Measurements from ENCODE around the gene BIRC2. TPM values are rescaled to one million over a fixed set of nuclear protein-coding genes. Genes with fewer than 3 reads are reported as not detected.

The BIRC2 gene
- total RNA-seq, 2 experiments from 2014 or later = 26.6 to 26.9 TPM

DNA sequence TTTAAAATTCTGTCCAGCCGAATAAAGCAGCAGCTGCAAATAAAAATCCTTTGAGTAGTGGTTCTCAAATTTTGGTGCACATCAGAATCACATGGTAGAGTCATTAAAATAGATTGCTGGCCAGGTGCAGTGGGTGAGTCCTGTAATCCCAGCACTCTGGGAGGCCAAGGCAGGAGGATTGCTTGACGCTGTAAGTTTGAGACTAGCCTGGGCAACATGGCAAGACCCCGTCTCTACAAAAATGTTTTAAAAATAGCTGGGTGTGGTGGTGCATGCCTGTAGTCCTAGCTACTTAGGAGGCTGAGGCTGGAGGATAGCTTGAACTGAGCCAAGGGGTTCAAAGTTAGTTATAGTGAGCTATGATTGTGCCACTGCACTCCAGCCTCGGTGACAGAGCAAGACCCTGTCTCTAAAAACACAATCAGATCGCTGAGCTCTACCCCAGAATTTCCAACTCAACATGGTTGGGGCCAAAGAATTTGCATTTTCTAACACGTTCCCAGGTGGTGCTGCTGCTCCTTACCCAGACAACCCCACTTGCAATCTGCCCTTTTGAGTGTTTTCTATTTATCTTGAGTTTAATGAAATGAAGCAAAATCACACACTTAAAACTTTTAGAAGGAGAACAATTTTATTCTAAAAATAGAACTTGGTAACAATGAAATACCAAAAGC is 48.8 kb downstream of the BIRC2 start:
- Mint-ChIP-seq H3K4me1 (ENCODE audit: low read depth) (peaks cover 38% of the 10 kb centered on the region), H3K4me3 (no peak overlapping the region), H3K27ac (no peak overlapping the region), H3K9me3 (no peaks in the 10 kb centered on the region), H3K27me3 (ENCODE audit: low read depth) (no peaks in the 10 kb centered on the region), H3K36me3 (ENCODE audit: low read depth) (peaks cover 32% of the 10 kb centered on the region)
- DNase-seq = no peak
- intact Hi-C loops (cut with micrococcal nuclease) = loop anchor here (1.0 kb wide), 10 partner anchors 21 to 632 kb away; partner anchors contain the start of gene BIRC2
- CTCF ChIA-PET = interaction anchor here (0.8 to 8.3 kb wide), 4 partner anchors 39 to 100 kb away, joined by 3 to 58 read pairs (median 4); no protein-coding TSS in a partner anchor

DNA sequence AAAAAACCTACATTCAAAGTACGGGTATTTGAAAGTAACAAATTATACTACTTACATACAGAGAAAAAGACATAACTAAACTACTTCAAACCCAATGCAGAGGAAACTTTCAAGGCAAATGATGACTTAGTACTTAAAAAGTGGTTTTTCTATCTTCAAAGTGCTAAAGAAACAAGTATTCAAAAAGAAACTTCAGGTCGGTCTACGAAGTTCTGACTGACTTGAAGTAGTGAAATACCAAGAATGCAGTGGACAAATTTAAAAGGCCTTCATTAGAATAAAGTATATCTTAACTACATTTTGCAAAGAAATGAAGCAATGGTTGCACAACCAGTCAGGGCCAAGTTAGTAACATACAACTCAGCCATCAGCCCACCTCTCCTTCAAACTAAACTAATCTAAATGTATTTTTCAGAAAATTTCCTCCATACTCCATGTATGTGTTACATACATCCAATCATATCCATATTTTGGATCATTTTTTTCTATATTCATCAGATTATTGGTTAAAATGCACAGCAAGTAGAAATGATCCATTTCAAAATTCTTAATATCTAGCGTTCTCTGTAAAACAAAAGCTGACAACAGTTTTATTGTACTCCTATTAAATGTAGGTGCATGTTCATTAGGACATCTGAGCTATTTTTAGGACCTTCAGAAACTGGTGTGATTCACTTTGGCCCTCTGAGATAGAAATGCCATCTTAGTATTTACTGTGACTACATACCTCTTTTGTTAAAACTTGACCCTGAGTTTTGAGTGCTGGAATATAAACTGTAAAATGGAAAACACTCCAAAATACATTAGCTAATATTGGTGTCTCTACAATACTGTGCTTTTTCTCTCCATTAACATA is 49.9 kb downstream of the BIRC2 start:
- no peaks in the 10 kb centered on the region for H3K9me3 Mint-ChIP-seq
- H3K4me3 Mint-ChIP-seq = no peak overlapping the region
- no peak for DNase-seq
- H3K27ac Mint-ChIP-seq = peak overlapping the region; percentile 63
- peaks cover 39% of the 10 kb centered on the region for H3K36me3 Mint-ChIP-seq (ENCODE audit: low read depth)
- H3K27me3 Mint-ChIP-seq (ENCODE audit: low read depth) = no peaks in the 10 kb centered on the region
- CTCF ChIA-PET = interaction anchor here (0.9 to 1.4 kb wide), 5 partner anchors 32 to 128 kb away, joined by 3 to 6 read pairs (median 3); no protein-coding TSS in a partner anchor
- peaks cover 48% of the 10 kb centered on the region for H3K4me1 Mint-ChIP-seq (ENCODE audit: low read depth)
- intact Hi-C loops (cut with micrococcal nuclease) = loop anchor here (1.0 kb wide), 10 partner anchors 20 to 631 kb away; partner anchors contain the start of gene BIRC2

DNA sequence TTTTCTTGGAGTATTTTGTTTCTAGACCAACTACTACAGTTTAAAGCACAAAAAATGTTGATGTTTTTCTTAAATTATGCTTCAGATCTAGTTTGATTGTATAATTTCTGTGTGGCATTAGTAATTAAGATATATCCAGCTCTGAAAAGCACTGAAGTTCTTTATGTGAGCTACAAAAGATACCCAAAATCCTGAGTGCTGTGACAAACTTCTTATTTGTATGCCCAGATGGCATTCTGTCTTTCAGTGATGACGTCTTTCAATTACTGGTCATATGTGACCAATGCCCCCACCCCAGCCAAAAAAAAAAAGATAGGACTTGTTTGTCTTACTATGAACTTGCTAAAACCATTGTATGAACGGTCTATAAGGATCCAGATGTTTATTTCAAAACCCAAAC is 51.3 kb downstream of the BIRC2 start:
- intact Hi-C loops (cut with micrococcal nuclease) = loop anchor here (2.0 kb wide), 1 partner anchor 19 kb away; no protein-coding TSS in a partner anchor
- H3K9me3 Mint-ChIP-seq = no peaks in the 10 kb centered on the region
- no peaks in the 10 kb centered on the region for H3K27me3 Mint-ChIP-seq (ENCODE audit: low read depth)
- CTCF ChIA-PET = interaction anchor here (0.8 to 4.0 kb wide), 6 partner anchors 9 to 98 kb away, joined by 3 to 13 read pairs (median 4); no protein-coding TSS in a partner anchor
- peaks cover 55% of the 10 kb centered on the region for H3K4me1 Mint-ChIP-seq (ENCODE audit: low read depth)
- no peak overlapping the region for H3K27ac Mint-ChIP-seq
- DNase-seq = no peak
- H3K4me3 Mint-ChIP-seq = no peak overlapping the region
- H3K36me3 Mint-ChIP-seq (ENCODE audit: low read depth) = peaks cover 39% of the 10 kb centered on the region

DNA sequence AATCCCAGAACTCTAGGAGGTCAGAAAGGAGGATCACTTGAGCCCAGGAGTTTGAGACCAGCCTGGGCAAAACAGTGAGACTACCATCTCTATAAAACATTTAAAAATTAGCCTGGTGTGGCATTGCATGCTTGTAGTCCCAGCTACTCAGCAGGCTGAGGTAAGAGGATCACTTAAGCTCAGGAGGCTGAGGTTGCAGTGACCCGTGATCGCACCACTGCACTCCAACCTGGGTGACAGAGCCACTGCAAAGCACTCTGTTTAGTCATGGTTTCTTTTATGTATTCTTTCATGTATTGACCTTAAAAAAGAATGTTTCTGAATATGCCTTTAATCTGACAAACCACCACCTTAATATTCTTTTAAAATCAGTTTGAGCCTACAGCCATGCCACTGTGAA is 52.2 kb downstream of the BIRC2 start:
- intact Hi-C loops (cut with micrococcal nuclease) = loop anchor here (2.0 kb wide), 1 partner anchor 20 kb away; no protein-coding TSS in a partner anchor
- Mint-ChIP-seq H3K36me3 (ENCODE audit: low read depth) (peaks cover 46% of the 10 kb centered on the region), H3K9me3 (no peaks in the 10 kb centered on the region), H3K27me3 (ENCODE audit: low read depth) (no peaks in the 10 kb centered on the region), H3K4me3 (no peak overlapping the region), H3K27ac (no peak overlapping the region), H3K4me1 (ENCODE audit: low read depth) (peaks cover 62% of the 10 kb centered on the region)
- CTCF ChIA-PET = interaction anchor here (1.1 to 4.0 kb wide), 9 partner anchors 8 to 97 kb away, joined by 3 to 17 read pairs (median 4); no protein-coding TSS in a partner anchor
- DNase-seq = no peak

DNA sequence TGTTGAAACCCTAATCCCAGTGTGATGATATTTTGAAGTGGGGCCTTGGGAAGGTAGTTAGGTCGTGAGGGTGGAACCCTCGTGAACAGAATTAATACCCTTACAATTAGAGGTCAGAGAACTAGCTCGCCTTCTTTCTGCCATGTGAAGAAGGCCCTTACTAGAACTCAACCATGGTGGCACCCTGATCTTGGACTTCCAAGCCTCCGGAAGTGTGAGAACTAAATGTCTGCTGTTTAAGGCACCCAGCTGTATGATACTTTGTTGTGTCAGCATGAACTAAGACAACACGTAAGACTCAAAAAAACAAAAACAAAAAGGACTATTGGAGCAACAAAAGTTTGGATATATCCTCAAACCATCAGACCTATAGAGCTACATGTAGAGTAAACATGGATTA is 53.6 kb downstream of the BIRC2 start:
- Mint-ChIP-seq H3K4me1 (ENCODE audit: low read depth) (peaks cover 71% of the 10 kb centered on the region), H3K4me3 (no peak overlapping the region), H3K27me3 (ENCODE audit: low read depth) (no peaks in the 10 kb centered on the region), H3K9me3 (no peaks in the 10 kb centered on the region), H3K27ac (no peak overlapping the region), H3K36me3 (ENCODE audit: low read depth) (peaks cover 44% of the 10 kb centered on the region)
- intact Hi-C loops (cut with micrococcal nuclease) = no loop called here
- CTCF ChIA-PET = interaction anchor here (0.6 to 4.0 kb wide), 8 partner anchors 8 to 96 kb away, joined by 3 to 17 read pairs (median 4); no protein-coding TSS in a partner anchor
- DNase-seq = no peak

DNA sequence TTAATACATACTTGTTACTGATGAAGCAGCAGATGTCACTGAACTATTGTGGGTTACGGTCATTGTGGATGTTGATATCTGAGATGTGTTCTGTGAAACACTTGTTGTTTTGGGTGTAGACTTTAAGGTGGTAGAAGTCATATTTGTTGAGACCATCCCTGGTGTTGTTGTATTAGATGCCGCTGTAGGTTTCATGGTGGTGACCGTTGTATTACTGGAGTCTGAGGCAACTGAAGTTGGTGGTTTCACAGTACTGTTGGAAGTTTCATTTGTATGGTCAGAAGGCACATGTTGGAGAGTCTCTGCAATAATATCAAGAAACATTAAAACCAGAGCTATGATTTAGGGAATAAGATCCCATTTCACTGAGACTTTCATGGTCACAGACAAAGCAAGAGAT is 54.9 kb downstream of the BIRC2 start:
- CTCF ChIA-PET = interaction anchor here (1.0 to 1.6 kb wide), 3 partner anchors 11 to 265 kb away, joined by 3 to 11 read pairs (median 3); no protein-coding TSS in a partner anchor
- H3K4me3 Mint-ChIP-seq = no peak overlapping the region
- no peak for DNase-seq
- H3K27me3 Mint-ChIP-seq (ENCODE audit: low read depth) = no peaks in the 10 kb centered on the region
- no peaks in the 10 kb centered on the region for H3K9me3 Mint-ChIP-seq
- peak overlapping the region; percentile 20 for H3K27ac Mint-ChIP-seq
- H3K4me1 Mint-ChIP-seq (ENCODE audit: low read depth) = peaks cover 69% of the 10 kb centered on the region
- H3K36me3 Mint-ChIP-seq (ENCODE audit: low read depth) = peaks cover 43% of the 10 kb centered on the region
- intact Hi-C loops (cut with micrococcal nuclease) = no loop called here

DNA sequence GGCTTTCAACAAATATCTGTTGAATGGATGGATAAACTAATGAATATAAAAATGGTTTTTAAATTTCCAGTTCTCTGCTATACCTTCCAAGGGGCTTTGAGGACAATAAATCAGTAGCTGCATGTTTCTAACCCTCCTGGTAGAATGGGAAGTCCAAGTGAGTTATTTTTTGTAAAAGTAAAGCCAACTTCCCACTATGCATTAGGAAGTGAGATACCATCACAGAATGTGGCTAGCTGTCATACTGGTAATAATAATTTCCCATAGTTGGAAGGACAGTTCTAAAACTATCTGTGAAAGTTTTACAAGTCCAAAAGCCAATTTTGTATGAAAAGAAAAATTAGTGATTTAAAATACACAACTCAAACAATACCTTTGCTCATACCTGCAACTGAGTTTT is 55.5 kb downstream of the BIRC2 start:
- DNase-seq = no peak
- intact Hi-C loops (cut with micrococcal nuclease) = no loop called here
- H3K4me3 Mint-ChIP-seq = no peak overlapping the region

DNA sequence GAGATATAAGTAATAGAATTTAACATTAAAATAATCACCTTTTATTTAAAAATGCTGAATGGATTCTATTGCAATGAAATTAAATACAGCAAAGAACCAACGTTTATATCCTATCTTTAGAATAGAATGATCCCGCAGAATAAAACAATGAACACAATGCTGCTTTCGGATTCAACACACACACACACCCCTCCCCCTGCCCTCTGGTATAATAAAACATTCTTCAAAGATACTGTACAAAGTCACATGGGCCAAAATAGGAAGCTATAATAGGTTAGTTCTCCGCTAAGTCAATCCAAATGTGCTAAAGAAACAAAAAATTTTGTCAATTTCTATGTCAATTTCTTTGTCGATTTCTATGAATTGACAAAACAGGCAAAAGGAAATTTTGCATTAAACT is 58.5 kb downstream of the BIRC2 start:
- CTCF ChIA-PET = interaction anchor here (1.3 to 2.7 kb wide), 3 partner anchors 15 to 27 kb away, joined by 3 to 8 read pairs (median 8); no protein-coding TSS in a partner anchor
- peaks cover 83% of the 10 kb centered on the region for H3K4me1 Mint-ChIP-seq (ENCODE audit: low read depth)
- H3K4me3 Mint-ChIP-seq = no peak overlapping the region
- H3K36me3 Mint-ChIP-seq (ENCODE audit: low read depth) = peaks cover 44% of the 10 kb centered on the region
- no peaks in the 10 kb centered on the region for H3K27me3 Mint-ChIP-seq (ENCODE audit: low read depth)
- H3K27ac Mint-ChIP-seq = no peak overlapping the region
- intact Hi-C loops (cut with micrococcal nuclease) = no loop called here
- DNase-seq = no peak
- no peaks in the 10 kb centered on the region for H3K9me3 Mint-ChIP-seq

More for the DNA sequence above, 55.5 kb downstream of the BIRC2 start:
- Mint-ChIP-seq H3K9me3 (no peaks in the 10 kb centered on the region), H3K27ac (peak overlapping the region; percentile 20), H3K36me3 (ENCODE audit: low read depth) (peaks cover 43% of the 10 kb centered on the region), H3K4me1 (ENCODE audit: low read depth) (peaks cover 70% of the 10 kb centered on the region), H3K27me3 (ENCODE audit: low read depth) (no peaks in the 10 kb centered on the region)
- CTCF ChIA-PET = interaction anchor here (1.6 kb wide), 1 partner anchor 11 kb away, joined by 11 read pairs; no protein-coding TSS in a partner anchor

DNA sequence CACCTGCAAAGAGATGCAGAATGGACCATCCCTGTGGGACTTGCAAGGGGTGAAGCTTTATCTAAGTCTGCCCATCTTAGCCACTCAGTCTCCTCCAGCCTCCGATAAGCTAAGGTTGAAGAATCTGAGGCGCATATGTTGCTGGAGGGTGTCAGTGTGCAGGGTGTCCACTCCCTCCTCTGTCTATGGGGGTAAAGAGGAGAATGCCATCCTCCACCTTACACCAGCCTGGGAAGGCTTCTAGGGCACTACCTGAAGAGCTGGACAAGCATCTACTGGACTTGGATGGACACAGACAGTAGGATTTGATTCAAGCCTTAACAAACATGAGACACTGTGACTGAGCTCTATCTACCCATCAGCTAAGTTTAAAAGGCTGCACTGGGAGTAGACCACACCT is 59.1 kb downstream of the BIRC2 start:
- Mint-ChIP-seq H3K4me1 (ENCODE audit: low read depth) (peaks cover 84% of the 10 kb centered on the region), H3K4me3 (no peak overlapping the region), H3K36me3 (ENCODE audit: low read depth) (peaks cover 41% of the 10 kb centered on the region), H3K27ac (peak overlapping the region; percentile 24), H3K9me3 (no peaks in the 10 kb centered on the region), H3K27me3 (ENCODE audit: low read depth) (no peaks in the 10 kb centered on the region)
- DNase-seq = no peak
- intact Hi-C loops (cut with micrococcal nuclease) = no loop called here
- CTCF ChIA-PET = interaction anchor here (0.7 to 6.2 kb wide), 4 partner anchors 15 to 44 kb away, joined by 3 to 41 read pairs (median 6); no protein-coding TSS in a partner anchor

DNA sequence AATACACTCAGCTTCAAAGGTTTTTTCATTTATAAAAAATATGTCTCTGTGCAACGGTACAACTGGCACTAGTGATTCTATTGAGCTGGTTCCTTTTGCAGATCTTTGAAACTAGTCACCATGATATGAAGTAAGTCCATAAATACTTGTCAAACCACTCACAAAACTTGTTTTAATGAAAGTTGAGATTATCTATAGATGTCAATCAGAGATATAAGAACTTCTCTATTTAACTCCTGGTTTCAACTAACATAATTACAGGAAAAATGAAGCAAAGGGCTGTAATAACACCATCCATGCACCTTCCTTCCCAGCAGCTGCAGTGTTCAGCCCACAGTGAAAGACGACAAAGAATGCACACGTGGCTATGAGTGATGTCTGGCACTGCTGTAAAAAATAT is 60.9 kb downstream of the BIRC2 start:
- Mint-ChIP-seq H3K27me3 (ENCODE audit: low read depth) (no peaks in the 10 kb centered on the region), H3K4me1 (ENCODE audit: low read depth) (peaks cover 83% of the 10 kb centered on the region), H3K4me3 (no peak overlapping the region), H3K36me3 (ENCODE audit: low read depth) (peaks cover 26% of the 10 kb centered on the region), H3K9me3 (no peaks in the 10 kb centered on the region), H3K27ac (no peak overlapping the region)
- CTCF ChIA-PET = interaction anchor here (0.7 to 6.2 kb wide), 9 partner anchors 8 to 143 kb away, joined by 3 to 41 read pairs (median 3); no protein-coding TSS in a partner anchor
- no peak for DNase-seq
- intact Hi-C loops (cut with micrococcal nuclease) = no loop called here

DNA sequence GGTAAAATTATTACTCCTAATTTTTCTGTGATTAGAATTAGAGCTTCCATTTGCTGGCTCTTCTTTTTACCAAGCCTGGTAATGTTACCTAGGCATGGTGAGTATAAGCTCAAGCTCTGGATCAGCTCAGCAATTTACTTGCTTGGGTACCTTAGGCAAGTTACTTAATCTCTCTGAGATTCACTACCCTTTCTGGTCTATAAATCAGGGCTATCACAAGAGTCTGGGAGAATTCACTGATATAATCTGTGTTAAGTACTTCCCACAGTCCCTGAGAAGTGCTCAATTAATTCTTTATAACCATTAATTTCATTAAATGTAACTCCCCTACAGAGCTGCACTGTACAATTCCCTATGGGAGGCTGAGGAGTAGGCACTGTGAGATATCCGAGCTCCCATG is 61.3 kb downstream of the BIRC2 start:
- intact Hi-C loops (cut with micrococcal nuclease) = no loop called here
- Mint-ChIP-seq H3K27ac (no peak overlapping the region), H3K27me3 (ENCODE audit: low read depth) (no peaks in the 10 kb centered on the region), H3K36me3 (ENCODE audit: low read depth) (peaks cover 25% of the 10 kb centered on the region), H3K4me3 (no peak overlapping the region), H3K9me3 (no peaks in the 10 kb centered on the region), H3K4me1 (ENCODE audit: low read depth) (peaks cover 83% of the 10 kb centered on the region)
- CTCF ChIA-PET = interaction anchor here (0.7 to 6.2 kb wide), 9 partner anchors 8 to 142 kb away, joined by 3 to 41 read pairs (median 3); no protein-coding TSS in a partner anchor
- DNase-seq = no peak

DNA sequence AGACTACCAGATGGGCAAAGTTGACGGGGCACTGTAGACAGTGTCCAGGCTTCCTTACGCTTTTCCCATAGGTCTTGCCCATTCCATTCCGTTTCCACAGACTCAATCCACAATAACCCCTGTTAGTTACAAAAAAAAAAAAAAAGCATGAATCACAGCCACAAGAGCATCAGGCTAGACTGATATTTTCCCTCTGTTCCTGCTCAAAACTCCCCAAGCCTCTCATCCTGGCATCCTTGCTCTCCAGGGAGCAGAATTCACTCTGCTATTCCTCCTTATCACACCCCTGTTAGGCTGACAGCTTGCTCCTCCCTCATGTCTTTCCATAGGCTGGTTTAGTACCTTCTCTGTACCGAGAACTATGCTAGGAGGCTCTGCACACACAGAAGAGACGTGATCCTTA is 63.4 kb downstream of the BIRC2 start:
- Mint-ChIP-seq H3K27ac (no peak overlapping the region), H3K9me3 (no peaks in the 10 kb centered on the region), H3K27me3 (ENCODE audit: low read depth) (no peaks in the 10 kb centered on the region), H3K4me3 (no peak overlapping the region), H3K36me3 (ENCODE audit: low read depth) (peaks cover 21% of the 10 kb centered on the region), H3K4me1 (ENCODE audit: low read depth) (peaks cover 86% of the 10 kb centered on the region)
- CTCF ChIA-PET = interaction anchor here (6.2 kb wide), 1 partner anchor 19 kb away, joined by 41 read pairs; no protein-coding TSS in a partner anchor
- intact Hi-C loops (cut with micrococcal nuclease) = no loop called here
- DNase-seq = no peak

Measured in activated naive CD4-positive, alpha-beta T cell treated with anti-CD3 and anti-CD28 coated beads for 36 hours (primary cell).